ENCODE results near the gene TUBB3. TPM values are rescaled to one million over a fixed set of nuclear protein-coding genes. Genes with fewer than 3 reads are reported as not detected.

The TUBB3 gene
- total RNA-seq, 1 experiment from 2014 or later, result 164 TPM

DNA sequence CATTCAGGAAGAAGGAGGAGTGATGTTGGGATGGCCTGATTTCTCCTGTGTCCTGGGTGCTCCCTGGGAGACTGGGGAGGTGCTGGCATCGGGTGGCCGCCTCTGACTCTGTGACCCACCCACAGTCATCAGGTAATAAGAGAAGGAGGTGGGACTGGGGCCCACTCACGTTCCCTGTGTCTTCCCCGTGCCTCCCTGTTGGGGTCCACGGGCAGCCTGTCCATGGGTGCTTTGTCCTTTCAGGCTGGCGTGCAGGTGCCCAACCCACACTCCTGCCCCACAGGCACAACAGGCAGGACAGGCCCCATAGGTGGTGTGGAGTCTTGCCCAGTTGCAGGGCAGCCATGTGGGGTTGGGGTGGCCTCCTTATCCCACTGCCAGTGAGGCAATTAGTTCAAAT is 29.4 kb downstream of the TUBB3 start:
- peaks cover 0 to under 1% of the 10 kb centered on the region in 2 experiments; a peak in 2 of 5 replicates for H3K9me3 Mint-ChIP-seq
- Histone ChIP-seq H2BK5ac (ENCODE audit: insufficient read length, low read length) (no peak overlapping the region), H3K9me3 (ENCODE audit: control insufficient read depth, low read depth, low read length) (no peaks in the 10 kb centered on the region), H2AFZ (ENCODE audit: low read length) (no peak overlapping the region), H3K4ac (ENCODE audit: low read depth, low read length) (no peak overlapping the region), H3K27ac (ENCODE audit: insufficient read length, low read depth, low read length) (no peak overlapping the region), H3K18ac (ENCODE audit: insufficient read length, low read depth, low read length) (no peak overlapping the region), H3K4me1 (ENCODE audit: insufficient read depth, low read length) (no peaks in the 10 kb centered on the region), H3K4me2 (ENCODE audit: insufficient read depth, insufficient read length, low read length) (no peak overlapping the region), H2BK12ac (ENCODE audit: insufficient read length, low read depth, low read length) (no peak overlapping the region), H2BK20ac (ENCODE audit: low read depth, low read length, poor library complexity, severe bottlenecking) (no peak overlapping the region), H3T11ph (ENCODE audit: low read length) (no peak overlapping the region), H3K27me3 (ENCODE audit: insufficient read depth, low read length) (peaks cover 2% of the 10 kb centered on the region; the same call in 1 of the 2 replicates), H2BK120ac (ENCODE audit: low read depth, low read length, poor library complexity, severe bottlenecking) (no peak overlapping the region), H4K20me1 (ENCODE audit: control insufficient read depth, insufficient read depth, insufficient read length) (no peaks in the 10 kb centered on the region), H2AK5ac (ENCODE audit: insufficient read length, low read length) (no peak overlapping the region), H3K56ac (ENCODE audit: insufficient read length, low read depth, low read length) (no peak overlapping the region), H3K14ac (ENCODE audit: insufficient read depth, low read length) (no peak overlapping the region), H4K8ac (replicated peaks; ENCODE audit: insufficient read length, low read depth, low read length) (no peak overlapping the region), H3K23ac (ENCODE audit: insufficient read length, low read depth, low read length) (no peak overlapping the region), H3K9ac (ENCODE audit: extremely low read depth, insufficient read length, low read length) (no peak overlapping the region), H3K23me2 (ENCODE audit: insufficient read length, low read depth, low read length, poor library complexity, severe bottlenecking) (no peaks in the 10 kb centered on the region), H2BK15ac (ENCODE audit: low read depth, low read length) (no peak overlapping the region), H3K79me2 (ENCODE audit: insufficient read depth, low read length) (no peaks in the 10 kb centered on the region), H3K79me1 (ENCODE audit: insufficient read depth, low read depth, low read length, poor library complexity, severe bottlenecking) (no peaks in the 10 kb centered on the region), H4K5ac (ENCODE audit: insufficient read length, low read depth, low read length) (no peak overlapping the region), H4K91ac (ENCODE audit: insufficient read length, low read depth, low read length) (no peak overlapping the region)
- H3K36me3 Mint-ChIP-seq (ENCODE audit: insufficient read depth in 1 of 3, low read depth in 3 of 3), result peaks cover 3 to 20% (median 7%) of the 10 kb centered on the region in 3 experiments; a peak in 6 of 7 replicates
- no peak for DNase-seq
- WGBS (ENCODE audit: extremely low coverage, insufficient read length, low lambda C conversion rate), result no CpG with 5 or more reads among the region's 6 CpGs
- H3K27me3 Mint-ChIP-seq (ENCODE audit: low read depth), result peaks cover 17% of the 10 kb centered on the region
- no peak overlapping the region for H3K27ac Mint-ChIP-seq
- H3K4me1 Mint-ChIP-seq, result peaks cover 7 to 13% of the 10 kb centered on the region in 2 experiments
- no peak overlapping the region for H3K4me3 Mint-ChIP-seq
- TF ChIP-seq, protein P1, sequence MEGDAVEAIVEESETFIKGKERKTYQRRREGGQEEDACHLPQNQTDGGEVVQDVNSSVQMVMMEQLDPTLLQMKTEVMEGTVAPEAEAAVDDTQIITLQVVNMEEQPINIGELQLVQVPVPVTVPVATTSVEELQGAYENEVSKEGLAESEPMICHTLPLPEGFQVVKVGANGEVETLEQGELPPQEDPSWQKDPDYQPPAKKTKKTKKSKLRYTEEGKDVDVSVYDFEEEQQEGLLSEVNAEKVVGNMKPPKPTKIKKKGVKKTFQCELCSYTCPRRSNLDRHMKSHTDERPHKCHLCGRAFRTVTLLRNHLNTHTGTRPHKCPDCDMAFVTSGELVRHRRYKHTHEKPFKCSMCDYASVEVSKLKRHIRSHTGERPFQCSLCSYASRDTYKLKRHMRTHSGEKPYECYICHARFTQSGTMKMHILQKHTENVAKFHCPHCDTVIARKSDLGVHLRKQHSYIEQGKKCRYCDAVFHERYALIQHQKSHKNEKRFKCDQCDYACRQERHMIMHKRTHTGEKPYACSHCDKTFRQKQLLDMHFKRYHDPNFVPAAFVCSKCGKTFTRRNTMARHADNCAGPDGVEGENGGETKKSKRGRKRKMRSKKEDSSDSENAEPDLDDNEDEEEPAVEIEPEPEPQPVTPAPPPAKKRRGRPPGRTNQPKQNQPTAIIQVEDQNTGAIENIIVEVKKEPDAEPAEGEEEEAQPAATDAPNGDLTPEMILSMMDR (conservative IDR thresholded peaks at IDR 0.05), result no peak
